HCT116 (cell line): Measurements from ENCODE around the gene EGFL7. TPM values are rescaled to one million over a fixed set of nuclear protein-coding genes. Genes with fewer than 3 reads are reported as not detected.

Experiments used
- ATAC-seq: fragments of 200-7000 bp; cut with Tn5 transposase; 2 replicates; pipeline ENCODE4 v1.9.1; 2020; ENCODE audit warnings: mild to moderate bottlenecking, moderate library complexity
- BruUV-seq: library from RNA; stranded (reverse); fragments of 400-500 nt; replicated peaks from 2 replicates; lab custom pipeline; 2021; lab: Mats Ljungman, UMichigan
- CTCF ChIA-PET: fragments of 300-600 bp; sonication (Branson Sonifier 250); formaldehyde crosslinking; loops from one replicate; lab custom pipeline; 2021; ENCODE audit warnings: antibody characterized with exemption; lab: Charles Lee
- POLR2A ChIA-PET: fragments of 300-600, 350-600 bp; sonication (Branson Sonifier 250); formaldehyde crosslinking; loops from one replicate; lab custom pipeline; 2021; ENCODE audit warnings: antibody characterized with exemption; lab: Charles Lee
- RAD21 ChIA-PET, 2 experiments: fragments of 300-600 bp; sonication (Branson Sonifier 250); formaldehyde crosslinking; loops; one replicate each; lab custom pipeline; 2023; ENCODE audit warnings: low total read pairs in 2 of 2; ENCODE audit not compliant: uncharacterized antibody in 2 of 2, unreplicated experiment in 2 of 2, low non-redundant PET in 1 of 2; lab: Charles Lee
- DNase-seq: peaks from one replicate; pipeline ENCODE4 v3.0.0-alpha.2; 2010; ENCODE audit warnings: low read depth, low spot score
- H2AFZ ChIP-seq: fragments of 200-600 bp; shearing (Covaris generic), sonication (generic); 2 replicates; pipeline ENCODE4 v1.6.1; 2017; ENCODE audit warnings: low read depth, mixed run types, mixed read lengths, antibody characterized with exemption, low read length; ENCODE audit not compliant: poor library complexity, severe bottlenecking
- H3K27ac ChIP-seq: 2 replicates; pipeline ENCODE4 v1.5.1; 2012; ENCODE audit warnings: low read depth, low read length
- H3K27me3 ChIP-seq: fragments of 200-600 bp; sonication (generic); 2 replicates; pipeline ENCODE4 v1.6.1; 2016; ENCODE audit warnings: mixed run types, low read length, mixed read lengths; ENCODE audit not compliant: insufficient read depth
- H3K36me3 ChIP-seq, 2 experiments: fragments of 200-500 bp in 1 of 2; fragments of 200-600 bp in 1 of 2; sonication (Bioruptor generic) in 1 of 2; sonication (generic) in 1 of 2; 2 replicates each; pipeline versions ENCODE4 v1.5.1 to v1.6.1; 2014 to 2016; ENCODE audit warnings: low read length in 2 of 2, inconsistent platforms in 1 of 2, mixed read lengths in 1 of 2, mixed run types in 1 of 2; ENCODE audit not compliant: insufficient read depth in 2 of 2, control insufficient read depth in 1 of 2
- H3K4me1 ChIP-seq, 2 experiments: fragments of 200-600 bp in 1 of 2; sonication (generic) in 1 of 2; 2 replicates each; pipeline versions ENCODE4 v1.5.1 to v1.6.1; 2012 to 2017; ENCODE audit warnings: low read length in 2 of 2, inconsistent platforms in 1 of 2, mild to moderate bottlenecking in 1 of 2, mixed read lengths in 1 of 2, mixed run types in 1 of 2, moderate library complexity in 1 of 2; ENCODE audit not compliant: insufficient read depth in 2 of 2, control insufficient read depth in 1 of 2
- H3K4me2 ChIP-seq: fragments of 200-600 bp; sonication (generic); 2 replicates; pipeline ENCODE4 v1.6.1; 2017; ENCODE audit warnings: mixed run types, low read length, mixed read lengths
- H3K4me3 ChIP-seq, 2 experiments: fragments of 200-600 bp in 1 of 2; sonication (generic) in 1 of 2; replicated peaks in 1 of 2; 2 replicates each; pipeline ENCODE4 v1.5.1; 2011 to 2016; ENCODE audit warnings: low read length in 2 of 2, control low read depth in 1 of 2, low read depth in 1 of 2, mild to moderate bottlenecking in 1 of 2, mixed read lengths in 1 of 2, mixed run types in 1 of 2
- H3K79me2 ChIP-seq: fragments of 200-600 bp; sonication (generic); 2 replicates; pipeline ENCODE4 v1.6.1; 2017; ENCODE audit warnings: mild to moderate bottlenecking, mixed run types, low read length, moderate library complexity, mixed read lengths; ENCODE audit not compliant: insufficient read depth
- H3K9ac ChIP-seq: fragments of 200-600 bp; sonication (generic); 2 replicates; pipeline ENCODE4 v1.6.1; 2016; ENCODE audit warnings: low read length, mixed read lengths
- H3K9me2 ChIP-seq: fragments of 200-600 bp; sonication (generic), shearing (Covaris generic); 2 replicates; pipeline ENCODE4 v1.6.1; 2017; ENCODE audit warnings: mixed run types, mild to moderate bottlenecking, moderate library complexity; ENCODE audit not compliant: insufficient read depth
- H3K9me3 ChIP-seq, 2 experiments: fragments of 200-500 bp in 1 of 2; fragments of 200-600 bp in 1 of 2; sonication (Bioruptor generic) in 1 of 2; sonication (generic) in 1 of 2; 2 replicates each; pipeline ENCODE4 v1.6.1; 2014 to 2017; ENCODE audit warnings: low read length in 2 of 2, mixed read lengths in 2 of 2, inconsistent platforms in 1 of 2, low read depth in 1 of 2, mild to moderate bottlenecking in 1 of 2, mixed run types in 1 of 2, moderate library complexity in 1 of 2; ENCODE audit not compliant: control insufficient read depth in 1 of 2, insufficient read depth in 1 of 2
- H4K20me1 ChIP-seq: fragments of 200-600 bp; sonication (generic), shearing (Covaris generic); 2 replicates; pipeline ENCODE4 v1.6.1; 2017; ENCODE audit warnings: mixed run types, mild to moderate bottlenecking, moderate library complexity; ENCODE audit not compliant: insufficient read depth
- ATF3 ChIP-seq: IDR thresholded peaks from 2 replicates; pipeline ENCODE4 v1.6.1; 2012
- CBX3 ChIP-seq: IDR thresholded peaks from 2 replicates; pipeline ENCODE4 v1.6.1; 2012; ENCODE audit warnings: low read depth
- CEBPB ChIP-seq: IDR thresholded peaks from 2 replicates; pipeline ENCODE4 v1.6.1; 2012; ENCODE audit warnings: low read depth
- EGR1 ChIP-seq: IDR thresholded peaks from 2 replicates; pipeline ENCODE4 v1.6.1; 2012; ENCODE audit warnings: low read depth
- EZH2 ChIP-seq: fragments of 200-600 bp; sonication (generic); IDR thresholded peaks from 2 replicates; pipeline ENCODE4 v1.6.1; 2017; ENCODE audit warnings: antibody characterized with exemption, mixed run types
- EZH2phosphoT487 ChIP-seq: fragments of 200-600 bp; IDR thresholded peaks from 2 replicates; pipeline ENCODE4 v1.6.1; 2018; ENCODE audit warnings: antibody characterized with exemption, borderline replicate concordance
- FOSL1 ChIP-seq: IDR thresholded peaks from 2 replicates; pipeline ENCODE4 v1.6.1; 2012; ENCODE audit warnings: low read depth
- JUND ChIP-seq: IDR thresholded peaks from 2 replicates; pipeline ENCODE4 v1.6.1; 2012
- MAX ChIP-seq: IDR thresholded peaks from 2 replicates; pipeline ENCODE4 v1.6.1; 2012
- POLR2AphosphoS5 ChIP-seq: IDR thresholded peaks from 2 replicates; pipeline ENCODE4 v1.6.1; 2011; ENCODE audit warnings: mild to moderate bottlenecking, low read depth, low read length, moderate library complexity
- RAD21 ChIP-seq: IDR thresholded peaks from 2 replicates; pipeline ENCODE4 v1.6.1; 2012; ENCODE audit warnings: low read depth, mild to moderate bottlenecking
- SIN3A ChIP-seq: IDR thresholded peaks from 2 replicates; pipeline ENCODE4 v1.6.1; 2012; ENCODE audit warnings: low read depth
- SP1 ChIP-seq: IDR thresholded peaks from 2 replicates; pipeline ENCODE4 v1.6.1; 2012; ENCODE audit warnings: low read depth
- SRF ChIP-seq: IDR thresholded peaks from 2 replicates; pipeline ENCODE4 v1.6.1; 2012; ENCODE audit warnings: low read depth
- YY1 ChIP-seq: IDR thresholded peaks from 2 replicates; pipeline ENCODE4 v1.6.1; 2011; ENCODE audit warnings: low read length, low read depth, moderate library complexity, mild to moderate bottlenecking; ENCODE audit not compliant: insufficient replicate concordance; ENCODE audit errors: extremely low read depth
- ZBTB33 ChIP-seq: IDR thresholded peaks from 2 replicates; pipeline ENCODE4 v1.6.1; 2011; ENCODE audit warnings: mild to moderate bottlenecking, low read length, moderate library complexity; ENCODE audit not compliant: insufficient replicate concordance; ENCODE audit errors: extremely low read depth
- ZFX ChIP-seq: fragments of 450-650 bp; IDR thresholded peaks from 2 replicates; pipeline ENCODE4 v1.6.1; 2017
- intact Hi-C: fragments of 100-400 bp; cut with micrococcal nuclease; formaldehyde crosslinking; loops from 2 replicates; pipeline ENCODE4 v1.10.0; 2022
- total RNA-seq: library from RNA; stranded (reverse); gene quantifications from one replicate; pipeline ENCODE4 v1.2.1, GENCODE V29; 2021; ENCODE audit not compliant: unreplicated experiment

Gene EGFL7
- total RNA-seq, 1 experiment from 2014 or later = 82.0 TPM

GRCh38 chr9:136667214-136667939 lies 4.7 kb downstream of the EGFL7 start:
- CTCF ChIA-PET = no interaction called here
- TF ChIP-seq RAD21 = no peak
- TF ChIP-seq CBX3 = no peak
- no peak for TF ChIP-seq EZH2phosphoT487
- ATAC-seq (no peak), DNase-seq (no peak)
- POLR2A ChIA-PET = no interaction called here
- RAD21 ChIA-PET = no interaction called here
- Histone ChIP-seq H3K27me3 (no peaks in the 10 kb centered on the region), H3K9me3 (no peaks in the 10 kb centered on the region), H3K4me1 (peaks cover 0 to 30% of the 10 kb centered on the region in 2 experiments; a peak in 2 of 4 replicates), H3K9ac (no peak overlapping the region), H3K27ac (no peak overlapping the region), H4K20me1 (no peaks in the 10 kb centered on the region), H2AFZ (no peak overlapping the region), H3K4me3 (no peak overlapping the region), H3K4me2 (peak overlapping the region; percentile 80), H3K9me2 (no peaks in the 10 kb centered on the region), H3K36me3 (no peaks in the 10 kb centered on the region), H3K79me2 (no peaks in the 10 kb centered on the region)
- intact Hi-C loops = no loop called here
- no TSS peak for BruUV-seq

- no peak overlapping the region for H3K4me2 ChIP-seq
- no peaks in the 10 kb centered on the region for H3K9me3 ChIP-seq
- RAD21 ChIA-PET = no interaction called here
- no peak overlapping the region for H2AFZ ChIP-seq
- BruUV-seq = no TSS peak
- ATAC-seq (no peak), DNase-seq (no peak)
- no peaks in the 10 kb centered on the region for H3K36me3 ChIP-seq
- no peaks in the 10 kb centered on the region for H4K20me1 ChIP-seq
- no peak overlapping the region; the same call in 1 of the 2 replicates for H3K27ac ChIP-seq
- POLR2A ChIA-PET = no interaction called here
- no peak overlapping the region for H3K9ac ChIP-seq
- H3K79me2 ChIP-seq = no peaks in the 10 kb centered on the region
- no peaks in the 10 kb centered on the region for H3K27me3 ChIP-seq
- no peak overlapping the region for H3K4me3 ChIP-seq
- H3K4me1 ChIP-seq = peaks cover 0 to 36% of the 10 kb centered on the region in 2 experiments; a peak in 2 of 4 replicates
- intact Hi-C loops = no loop called here
- CTCF ChIA-PET = no interaction called here
- no peaks in the 10 kb centered on the region for H3K9me2 ChIP-seq
- TF ChIP-seq EGR1 = no peak
- no peak for TF ChIP-seq CEBPB
- no peak for TF ChIP-seq POLR2AphosphoS5
- no peak for TF ChIP-seq EZH2
- TF ChIP-seq JUND = no peak
- TF ChIP-seq ATF3 = no peak
- TF ChIP-seq EZH2phosphoT487 = no peak
- TF ChIP-seq CBX3 = no peak
- no peak for TF ChIP-seq ZBTB33
- TF ChIP-seq SP1 = no peak
- TF ChIP-seq FOSL1 = no peak
- no peak for TF ChIP-seq MAX
- no peak for TF ChIP-seq SIN3A
- no peak for TF ChIP-seq RAD21
- TF ChIP-seq SRF = no peak
- no peak for TF ChIP-seq ZFX
- TF ChIP-seq YY1 = no peak
Observed at GRCh38 chr9:136667940-136668760, 5.4 kb downstream of the EGFL7 start.
